ENCODE measurements around the gene CNTN2. TPM values are rescaled to one million over a fixed set of nuclear protein-coding genes. Genes with fewer than 3 reads are reported as not detected.

Gene CNTN2
- total RNA-seq, 1 donor from 2014 or later = not detected

DNA sequence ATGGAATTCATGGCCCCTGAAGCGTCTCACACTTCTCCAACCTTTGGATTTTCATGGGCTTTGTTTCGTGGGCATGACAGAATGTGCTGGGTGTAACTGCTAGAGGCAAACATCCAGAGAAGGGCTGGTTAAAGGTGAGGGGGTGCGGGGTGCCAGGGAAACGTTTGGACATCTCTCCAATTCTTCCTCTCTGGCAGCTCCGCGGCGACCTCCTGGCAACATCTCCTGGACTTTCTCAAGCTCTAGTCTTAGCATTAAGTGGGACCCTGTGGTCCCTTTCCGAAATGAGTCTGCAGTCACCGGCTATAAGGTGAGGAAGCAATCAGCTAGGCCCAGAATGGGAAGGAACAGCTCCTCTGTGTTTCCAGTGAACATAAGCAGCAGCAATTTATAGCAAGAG is 29.3 kb downstream of the CNTN2 start:
- DNase-seq (ENCODE audit: low read depth in 2 of 2) = no peak

DNA sequence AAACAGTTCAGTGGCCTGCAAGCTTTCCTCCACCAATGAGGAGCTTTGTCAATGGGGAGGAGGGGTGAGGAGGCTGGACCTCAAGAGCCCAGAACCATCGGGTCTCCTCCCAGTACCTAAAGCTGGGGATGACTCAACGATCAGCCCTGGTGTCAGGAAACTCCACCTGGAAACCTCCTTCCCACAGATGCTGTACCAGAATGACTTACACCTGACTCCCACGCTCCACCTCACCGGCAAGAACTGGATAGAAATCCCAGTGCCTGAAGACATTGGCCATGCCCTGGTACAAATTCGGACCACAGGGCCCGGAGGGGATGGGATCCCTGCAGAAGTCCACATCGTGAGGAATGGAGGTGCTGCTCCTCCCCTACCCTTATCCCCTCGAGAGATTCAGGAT is 29.9 kb downstream of the CNTN2 start:
- DNase-seq (ENCODE audit: low read depth in 2 of 2) = no peak

DNA sequence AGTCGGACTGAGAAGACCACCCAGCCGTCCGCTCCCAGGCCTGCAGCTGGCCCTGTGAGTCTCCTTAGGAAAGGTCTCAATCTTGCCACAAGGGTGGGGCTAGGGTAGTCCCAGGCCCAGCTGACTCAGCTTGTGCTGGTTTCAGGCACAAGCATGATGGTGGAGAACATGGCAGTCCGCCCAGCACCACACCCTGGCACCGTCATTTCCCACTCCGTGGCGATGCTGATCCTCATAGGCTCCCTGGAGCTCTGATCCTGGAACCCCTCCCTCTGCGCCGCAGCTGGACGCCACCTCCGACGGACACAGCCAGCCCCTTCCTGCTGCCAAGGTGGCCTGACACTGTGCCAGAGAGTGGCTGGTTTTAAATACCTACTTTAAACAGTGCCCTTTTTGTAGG is 30.5 kb downstream of the CNTN2 start:
- no peak for DNase-seq (ENCODE audit: low read depth in 2 of 2)

DNA sequence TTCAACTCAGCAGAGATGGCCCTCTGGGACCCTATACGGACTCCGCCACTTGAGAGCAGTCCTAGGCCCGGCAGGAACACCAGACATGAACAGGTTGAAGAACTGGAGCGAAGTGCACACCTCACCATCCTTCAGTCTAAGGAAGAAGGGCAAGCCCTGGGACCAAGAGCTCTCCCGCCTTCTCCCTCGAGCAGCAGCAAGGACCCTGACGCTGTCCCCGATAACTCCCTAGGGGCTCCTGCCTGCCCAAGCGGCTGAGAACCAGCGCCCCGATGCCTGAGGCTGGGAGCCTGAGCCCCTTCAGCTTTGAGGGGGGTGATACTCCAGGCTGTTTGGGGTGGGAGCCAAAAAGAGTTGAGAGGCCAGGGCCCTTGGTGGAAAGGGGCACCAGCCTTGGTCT is 31.1 kb downstream of the CNTN2 start:
- no peak for DNase-seq (ENCODE audit: low read depth in 2 of 2)

DNA sequence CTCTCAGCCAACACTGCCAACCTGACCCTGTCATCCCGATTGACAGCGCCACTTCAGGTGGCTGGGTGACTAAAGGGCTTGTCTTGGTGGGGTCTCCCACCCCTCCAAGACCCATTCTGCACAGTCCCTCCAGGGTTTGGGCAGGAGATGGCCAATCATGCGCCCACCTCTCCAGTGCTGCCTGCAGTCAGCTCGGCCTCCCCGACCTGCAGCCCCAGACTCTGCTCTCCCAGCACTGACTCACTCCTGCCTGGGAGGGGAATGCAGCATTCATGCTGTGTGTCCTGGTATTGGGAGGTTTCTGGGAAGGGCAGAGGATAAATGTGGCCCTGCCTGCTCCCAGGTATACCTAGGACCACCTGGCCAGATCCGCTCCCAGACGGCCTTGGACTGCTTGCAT is 31.5 kb downstream of the CNTN2 start:
- DNase-seq (ENCODE audit: low read depth in 2 of 2) = no peak

DNA sequence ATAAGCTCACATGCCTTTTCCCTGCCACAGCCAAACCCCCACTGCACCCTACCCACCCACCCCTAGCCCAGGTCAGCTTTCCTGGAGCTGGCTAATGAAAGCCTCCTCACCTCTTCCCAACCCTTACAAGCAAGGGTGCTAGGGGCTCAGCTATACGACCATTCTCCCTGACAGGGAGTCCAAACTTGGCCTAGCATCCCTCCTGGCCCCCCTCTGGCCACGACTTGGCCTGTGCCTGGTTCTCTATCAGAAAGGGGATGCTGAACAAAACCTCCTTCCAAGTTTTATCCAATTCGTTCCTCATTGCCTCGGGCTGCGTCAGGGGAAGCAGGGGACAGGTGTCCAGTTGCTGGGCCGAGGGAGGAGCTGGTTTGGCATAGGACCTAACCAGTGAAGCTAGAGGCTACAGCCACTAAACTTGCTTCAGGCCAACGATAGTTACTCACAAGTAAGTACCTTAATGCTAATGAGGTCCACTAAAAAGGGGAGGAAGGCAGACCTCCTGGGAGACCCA is 32.7 kb downstream of the CNTN2 start:
- DNase-seq (ENCODE audit: low read depth in 2 of 2) = no peak

GRCh38 chr1:205076245-205076761 is 33.3 kb downstream of the CNTN2 start:
- no peak for DNase-seq (ENCODE audit: low read depth in 2 of 2)

GRCh38 chr1:205077158-205077933 is 34.3 kb downstream of the CNTN2 start:
- DNase-seq (ENCODE audit: low read depth in 2 of 2) = no peak

GRCh38 chr1:205077934-205078311 is 34.9 kb downstream of the CNTN2 start:
- DNase-seq (ENCODE audit: low read depth in 2 of 2) = no peak

DNA sequence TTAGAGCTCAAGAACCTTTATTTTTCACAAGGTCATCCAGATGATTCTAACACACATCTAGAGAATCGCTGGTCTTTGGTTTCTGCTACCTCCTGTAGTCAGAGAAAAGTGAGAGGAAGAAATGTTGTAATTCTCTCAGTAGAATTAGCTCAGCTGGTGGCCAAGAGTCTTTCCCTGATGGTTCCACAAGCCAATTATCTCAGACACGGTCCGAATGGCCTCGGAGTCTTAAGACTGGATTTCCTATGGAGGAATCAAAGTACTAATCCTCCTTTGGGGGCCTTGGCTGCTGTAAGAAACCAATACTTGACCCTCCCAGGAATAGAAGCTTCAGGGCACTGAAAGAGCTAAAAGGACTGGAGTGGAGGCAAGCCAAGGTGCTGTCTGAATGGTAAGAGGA is 39.4 kb downstream of the CNTN2 start:
- DNase-seq (ENCODE audit: low read depth in 2 of 2) = no peak

GRCh38 chr1:205084360-205084759 is 41.3 kb downstream of the CNTN2 start, which contains the start of gene TMEM81:
Gene TMEM81 (minus strand): TSS chr1:205084460. CDS start chr1:205084320, 140 bp downstream.
- no peak for DNase-seq (ENCODE audit: low read depth in 2 of 2)

- no peak for DNase-seq (ENCODE audit: low read depth in 2 of 2)
Observed at GRCh38 chr1:205088341-205088740, 45.3 kb downstream of the CNTN2 start.

GRCh38 chr1:205091043-205091740 is 48.2 kb downstream of the CNTN2 start:
- DNase-seq (ENCODE audit: low read depth in 2 of 2) = peak in 1 of 2 donors; percentile 20

DNA sequence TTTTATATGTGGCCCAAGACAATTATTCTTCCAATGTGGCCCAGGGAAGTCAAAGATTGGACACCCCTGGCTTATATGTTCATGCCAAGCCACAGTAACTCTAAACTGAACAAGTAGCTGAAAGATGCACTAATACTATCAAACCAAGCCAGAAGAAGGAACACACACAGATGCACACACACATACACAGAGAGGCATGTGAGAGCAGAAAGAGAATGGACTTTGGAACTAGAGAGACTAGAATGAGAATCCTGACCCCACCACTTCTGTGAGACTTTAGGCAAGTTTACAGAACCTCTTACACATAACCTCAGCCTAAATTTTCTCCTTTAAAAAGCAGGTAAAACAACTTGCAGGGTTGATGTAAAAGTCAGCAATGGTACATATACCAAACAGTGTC is 52.4 kb downstream of the CNTN2 start:
- DNase-seq (ENCODE audit: low read depth in 2 of 2) = no peak

DNA sequence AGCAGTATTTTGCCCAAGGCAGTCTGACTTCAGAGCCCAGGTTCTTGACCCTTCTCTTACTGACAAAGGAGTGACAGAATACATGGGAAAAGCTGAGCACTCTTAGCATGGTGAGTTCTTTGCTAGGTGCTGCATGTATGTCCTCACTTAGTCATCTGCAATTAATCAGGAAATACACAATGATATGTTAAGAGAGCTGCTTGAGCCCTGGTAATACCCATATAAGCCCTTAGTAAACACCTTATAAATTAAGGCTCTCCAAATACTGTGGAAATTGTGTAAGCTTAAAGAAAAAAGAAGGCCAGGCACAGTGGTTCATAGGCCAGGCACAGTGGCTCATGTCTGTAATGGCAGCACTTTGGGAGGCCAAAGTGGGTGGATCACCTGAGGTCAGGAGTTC is 55.2 kb downstream of the CNTN2 start:
- no peak for DNase-seq (ENCODE audit: low read depth in 2 of 2)

DNA sequence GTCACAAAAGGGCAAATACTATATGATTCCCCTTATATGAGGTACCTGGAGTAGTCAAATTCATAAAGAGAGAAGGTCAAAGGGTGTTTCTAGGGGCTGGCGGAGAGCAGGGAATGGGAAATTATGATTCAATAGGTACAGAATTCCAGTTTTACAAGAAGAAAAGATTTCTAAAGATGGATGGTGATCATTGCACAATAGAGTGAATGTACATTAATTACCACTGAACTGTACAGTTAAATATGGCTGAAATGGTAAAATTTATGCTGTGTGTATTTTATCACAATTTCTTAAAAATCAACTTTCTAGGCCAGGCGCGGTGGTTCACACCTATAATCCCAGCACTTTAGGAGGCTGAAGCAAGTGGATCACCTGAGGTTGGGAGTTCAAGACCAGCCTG is 59.4 kb downstream of the CNTN2 start:
- DNase-seq (ENCODE audit: low read depth in 2 of 2) = no peak

DNA sequence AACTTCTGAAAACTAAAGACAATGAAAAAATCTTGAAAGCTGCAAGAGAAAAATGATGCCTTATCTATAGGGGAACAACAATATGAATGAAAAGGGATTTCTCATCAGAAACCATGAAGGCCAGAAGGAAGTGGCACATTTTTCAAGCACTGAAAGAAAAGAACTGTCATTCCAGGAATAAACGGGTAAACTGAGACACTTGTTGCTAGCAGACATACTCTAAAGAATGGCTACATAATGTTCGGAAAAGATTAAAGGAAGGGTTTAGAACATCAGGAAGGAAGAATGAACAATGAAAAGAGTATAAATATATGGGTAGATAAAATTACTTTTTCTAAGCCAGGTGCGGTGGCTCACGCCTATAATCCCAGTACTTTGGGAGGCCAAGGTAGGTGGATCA is 64.3 kb downstream of the CNTN2 start:
- DNase-seq (ENCODE audit: low read depth in 2 of 2) = no peak

GRCh38 chr1:205108464-205108863 is 65.5 kb downstream of the CNTN2 start:
- no peak for DNase-seq (ENCODE audit: low read depth in 2 of 2)

DNA sequence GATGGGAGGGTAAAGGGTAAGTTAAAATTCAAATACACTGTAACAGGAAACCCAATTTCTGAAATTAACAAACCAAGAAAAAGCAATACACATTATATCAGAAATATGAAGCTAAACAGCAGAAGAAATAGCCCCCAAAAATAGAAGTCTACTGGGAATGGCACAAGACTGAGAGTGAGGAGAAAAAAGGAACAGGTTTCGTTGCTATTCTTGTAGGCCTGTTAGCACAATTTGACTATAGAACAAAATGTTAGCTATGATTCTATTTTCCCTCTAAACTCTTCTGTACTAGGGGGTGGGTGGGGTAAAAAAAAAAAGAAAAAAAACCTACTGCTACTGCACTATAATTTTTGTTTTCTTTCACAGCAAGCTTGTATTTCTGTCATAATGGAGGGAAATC is 66.3 kb downstream of the CNTN2 start:
- DNase-seq (ENCODE audit: low read depth in 2 of 2) = no peak

GRCh38 chr1:205109711-205110110 is 66.7 kb downstream of the CNTN2 start:
- DNase-seq (ENCODE audit: low read depth in 2 of 2) = no peak

DNA sequence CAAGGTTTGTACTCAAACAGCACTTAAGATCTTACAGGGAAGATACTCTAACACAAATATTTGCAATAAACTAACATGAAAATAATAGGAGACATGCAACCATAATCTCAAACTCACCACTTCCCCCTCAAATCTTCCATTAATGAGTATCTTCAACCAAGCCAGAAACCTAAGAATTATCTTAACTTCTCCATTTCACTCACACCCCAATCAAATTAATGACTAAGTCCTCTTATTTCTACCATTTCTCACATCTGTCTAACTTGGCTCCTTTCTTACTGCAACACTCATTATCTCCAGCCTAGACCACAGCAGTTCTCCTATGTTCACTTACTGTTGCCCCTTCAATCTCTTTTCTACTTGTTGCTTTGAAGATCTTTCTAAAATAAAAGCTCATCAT is 68.3 kb downstream of the CNTN2 start:
- no peak for DNase-seq (ENCODE audit: low read depth in 2 of 2)

GRCh38 chr1:205118752-205119151 is 75.7 kb downstream of the CNTN2 start:
- no peak for DNase-seq (ENCODE audit: low read depth in 2 of 2)

Data from dermis microvascular lymphatic vessel endothelial cell (primary cell).